ENCODE measurements around the gene SOCS1. TPM values are rescaled to one million over a fixed set of nuclear protein-coding genes. Genes with fewer than 3 reads are reported as not detected.

Gene SOCS1
- total RNA-seq, 1 donor from 2014 or later = 219 TPM

- peaks cover 21% of the 10 kb centered on the region for H3K4me1 Mint-ChIP-seq (ENCODE audit: low read depth)
- intact Hi-C loops (cut with micrococcal nuclease) = no loop called here
- no peak overlapping the region for H3K4me3 Mint-ChIP-seq (ENCODE audit: low read depth)
- H3K9me3 Mint-ChIP-seq = peaks cover 29% of the 10 kb centered on the region
- no peaks in the 10 kb centered on the region for H3K27me3 Mint-ChIP-seq (ENCODE audit: low read depth)
- no peak overlapping the region for H3K27ac Mint-ChIP-seq
- no peak for DNase-seq (ENCODE audit: low spot score)
- peaks cover 23% of the 10 kb centered on the region for H3K36me3 Mint-ChIP-seq (ENCODE audit: low read depth)
Observed at GRCh38 chr16:11215935-11216556, 40.0 kb downstream of the SOCS1 start.

DNA sequence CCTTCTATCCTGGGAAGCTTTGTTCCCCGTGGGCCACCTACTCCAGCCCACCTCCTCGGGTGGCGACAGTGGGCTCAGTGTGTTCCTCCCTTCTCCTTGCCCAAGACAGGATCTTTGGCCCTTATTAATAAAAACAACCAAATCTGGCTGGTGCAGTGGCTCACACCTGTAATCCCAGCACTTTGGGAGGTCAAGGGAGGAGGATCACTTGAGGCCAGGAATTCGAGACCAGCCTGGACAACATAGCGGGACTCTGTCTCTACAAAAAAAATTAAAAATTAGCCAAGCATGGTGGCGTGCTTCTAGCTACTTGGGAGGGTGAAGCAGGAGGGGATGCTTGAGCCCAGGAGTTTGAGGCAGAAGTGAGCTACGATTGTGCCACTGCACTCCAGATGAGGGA is 42.2 kb downstream of the SOCS1 start:
- intact Hi-C loops (cut with micrococcal nuclease) = no loop called here
- no peak overlapping the region for H3K27ac Mint-ChIP-seq
- no peaks in the 10 kb centered on the region for H3K27me3 Mint-ChIP-seq (ENCODE audit: low read depth)
- H3K4me1 Mint-ChIP-seq (ENCODE audit: low read depth) = peaks cover 13% of the 10 kb centered on the region
- DNase-seq (ENCODE audit: low spot score) = no peak
- peaks cover 26% of the 10 kb centered on the region for H3K9me3 Mint-ChIP-seq
- no peak overlapping the region for H3K4me3 Mint-ChIP-seq (ENCODE audit: low read depth)
- H3K36me3 Mint-ChIP-seq (ENCODE audit: low read depth) = peaks cover 23% of the 10 kb centered on the region

GRCh38 chr16:11213373-11213772 is 42.6 kb downstream of the SOCS1 start:
- H3K4me3 Mint-ChIP-seq (ENCODE audit: low read depth) = no peak overlapping the region
- DNase-seq (ENCODE audit: low spot score) = no peak
- H3K36me3 Mint-ChIP-seq (ENCODE audit: low read depth) = peaks cover 19% of the 10 kb centered on the region
- no peaks in the 10 kb centered on the region for H3K27me3 Mint-ChIP-seq (ENCODE audit: low read depth)
- H3K4me1 Mint-ChIP-seq (ENCODE audit: low read depth) = peaks cover 9% of the 10 kb centered on the region
- H3K9me3 Mint-ChIP-seq = peaks cover 22% of the 10 kb centered on the region
- H3K27ac Mint-ChIP-seq = no peak overlapping the region
- intact Hi-C loops (cut with micrococcal nuclease) = no loop called here

GRCh38 chr16:11212798-11213196 is 43.2 kb downstream of the SOCS1 start:
- Mint-ChIP-seq H3K9me3 (peaks cover 24% of the 10 kb centered on the region), H3K4me1 (ENCODE audit: low read depth) (peaks cover 8% of the 10 kb centered on the region), H3K27me3 (ENCODE audit: low read depth) (no peaks in the 10 kb centered on the region), H3K27ac (no peak overlapping the region), H3K36me3 (ENCODE audit: low read depth) (peaks cover 14% of the 10 kb centered on the region), H3K4me3 (ENCODE audit: low read depth) (no peak overlapping the region)
- intact Hi-C loops (cut with micrococcal nuclease) = no loop called here
- DNase-seq (ENCODE audit: low spot score) = no peak

GRCh38 chr16:11211977-11212797 is 43.8 kb downstream of the SOCS1 start:
- H3K36me3 Mint-ChIP-seq (ENCODE audit: low read depth) = peaks cover 9% of the 10 kb centered on the region
- H3K4me1 Mint-ChIP-seq (ENCODE audit: low read depth) = peaks cover 7% of the 10 kb centered on the region
- H3K27ac Mint-ChIP-seq = no peak overlapping the region
- intact Hi-C loops (cut with micrococcal nuclease) = no loop called here
- H3K4me3 Mint-ChIP-seq (ENCODE audit: low read depth) = no peak overlapping the region
- no peak for DNase-seq (ENCODE audit: low spot score)
- H3K27me3 Mint-ChIP-seq (ENCODE audit: low read depth) = no peaks in the 10 kb centered on the region
- peaks cover 18% of the 10 kb centered on the region for H3K9me3 Mint-ChIP-seq

DNA sequence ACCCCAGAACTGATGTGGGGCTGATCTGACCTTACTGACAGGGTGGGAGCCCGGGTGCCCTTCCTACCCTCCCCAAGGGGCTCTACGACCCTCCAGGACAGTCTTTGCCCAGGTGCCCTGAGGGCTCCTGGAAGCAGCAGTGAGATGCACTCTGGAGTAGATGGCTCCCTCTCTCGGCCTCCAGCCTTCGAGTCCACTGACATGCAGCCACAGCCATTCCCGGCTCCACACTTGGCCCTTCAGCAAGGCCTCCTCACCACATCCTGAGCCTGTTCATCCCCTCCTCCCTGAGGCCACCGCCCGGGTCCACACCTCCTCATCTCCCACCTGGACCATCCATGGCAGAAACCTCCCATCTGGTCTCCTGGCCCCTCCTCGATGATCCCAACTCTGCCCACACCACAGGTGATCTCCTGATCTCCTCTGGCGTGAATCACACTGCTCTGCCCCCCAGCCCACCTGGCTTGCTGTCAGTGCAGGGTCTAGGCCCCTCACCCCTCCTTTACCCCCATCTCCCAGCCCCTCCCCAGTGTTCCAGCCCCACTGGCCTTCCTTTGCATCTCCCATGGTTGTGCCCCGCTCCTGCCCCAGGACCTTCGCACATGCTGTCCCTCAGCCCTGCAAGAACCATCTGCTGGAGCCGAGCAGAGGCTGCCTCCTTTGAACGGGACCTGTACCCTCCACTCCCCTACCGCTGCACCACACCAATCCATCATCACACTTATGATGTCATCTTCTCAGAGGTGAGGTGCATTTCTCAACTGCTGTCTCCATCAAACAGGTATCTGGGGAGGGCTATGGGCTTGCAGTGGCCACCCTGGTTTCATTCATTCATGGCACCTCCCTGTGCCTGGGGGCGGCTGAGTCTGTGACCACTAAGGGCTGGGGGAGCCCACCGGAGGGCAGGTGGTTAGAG is 44.7 kb downstream of the SOCS1 start:
- no peak overlapping the region for H3K27ac Mint-ChIP-seq
- peaks cover 14% of the 10 kb centered on the region for H3K9me3 Mint-ChIP-seq
- intact Hi-C loops (cut with micrococcal nuclease) = no loop called here
- peaks cover 8% of the 10 kb centered on the region for H3K36me3 Mint-ChIP-seq (ENCODE audit: low read depth)
- DNase-seq (ENCODE audit: low spot score) = no peak
- no peak overlapping the region for H3K4me3 Mint-ChIP-seq (ENCODE audit: low read depth)
- H3K4me1 Mint-ChIP-seq (ENCODE audit: low read depth) = peaks cover 16% of the 10 kb centered on the region
- H3K27me3 Mint-ChIP-seq (ENCODE audit: low read depth) = no peaks in the 10 kb centered on the region

DNA sequence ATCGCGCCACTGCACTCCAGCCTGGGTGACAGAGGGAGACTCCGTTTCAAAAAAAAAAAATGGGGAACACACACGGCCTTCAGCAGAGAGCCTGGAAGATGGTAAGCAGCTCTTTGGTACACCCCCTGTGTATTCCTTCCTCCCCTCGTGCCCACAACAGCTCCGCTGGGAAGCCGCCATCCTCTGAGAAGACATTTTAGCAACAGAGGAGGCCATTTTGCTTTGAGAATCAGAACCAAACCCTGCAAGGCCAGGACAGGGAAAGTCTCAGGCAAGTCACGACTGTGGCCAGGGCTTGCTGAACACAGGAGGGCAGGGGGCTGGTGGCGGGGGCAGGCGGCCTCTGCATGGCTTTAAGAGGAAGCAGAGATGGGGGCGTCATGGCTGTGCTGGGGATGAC is 45.7 kb downstream of the SOCS1 start:
- H3K27ac Mint-ChIP-seq = no peak overlapping the region
- no peak overlapping the region for H3K4me3 Mint-ChIP-seq (ENCODE audit: low read depth)
- no peak for DNase-seq (ENCODE audit: low spot score)
- H3K27me3 Mint-ChIP-seq (ENCODE audit: low read depth) = no peaks in the 10 kb centered on the region
- intact Hi-C loops (cut with micrococcal nuclease) = no loop called here
- no peaks in the 10 kb centered on the region for H3K36me3 Mint-ChIP-seq (ENCODE audit: low read depth)
- peaks cover 6% of the 10 kb centered on the region for H3K9me3 Mint-ChIP-seq
- H3K4me1 Mint-ChIP-seq (ENCODE audit: low read depth) = peaks cover 24% of the 10 kb centered on the region

DNA sequence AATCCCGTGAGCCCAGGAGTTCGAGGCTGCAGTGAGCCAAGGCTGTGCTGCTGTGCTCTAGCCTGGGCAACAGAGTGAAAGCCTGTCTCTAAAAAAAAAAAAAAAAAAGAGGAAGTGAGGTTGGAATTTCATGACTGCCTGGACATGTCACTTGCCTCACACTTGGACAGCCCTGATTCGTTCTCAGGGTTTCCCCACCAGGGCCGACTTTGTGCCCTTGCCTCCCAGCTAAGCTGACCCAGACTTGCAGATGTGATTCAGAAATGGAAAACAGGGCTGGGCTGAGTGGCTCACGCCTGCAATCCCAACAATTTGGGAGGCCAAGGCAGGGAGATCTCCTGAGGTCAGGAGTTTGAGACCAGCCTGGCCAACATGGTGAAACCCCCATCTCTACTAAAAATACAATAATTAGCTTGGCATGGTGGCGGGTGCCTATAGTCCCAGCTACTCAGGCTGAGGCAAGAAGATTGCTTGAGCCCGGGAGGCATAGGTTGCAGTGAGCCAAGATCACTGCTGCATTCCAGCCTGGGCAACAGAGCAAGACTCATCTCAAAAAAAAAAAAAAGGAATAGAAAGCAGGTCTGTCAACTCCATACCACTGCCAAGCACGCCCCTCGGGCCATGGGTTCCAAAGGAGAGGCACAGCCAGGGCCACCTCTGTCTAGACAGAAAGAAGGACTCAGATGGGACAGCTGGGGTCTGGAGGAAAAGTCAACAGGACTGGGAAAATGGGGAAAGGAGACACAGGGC is 46.9 kb downstream of the SOCS1 start:
- H3K27me3 Mint-ChIP-seq (ENCODE audit: low read depth) = no peaks in the 10 kb centered on the region
- H3K36me3 Mint-ChIP-seq (ENCODE audit: low read depth) = no peaks in the 10 kb centered on the region
- intact Hi-C loops (cut with micrococcal nuclease) = no loop called here
- peaks cover 6% of the 10 kb centered on the region for H3K9me3 Mint-ChIP-seq
- peaks cover 33% of the 10 kb centered on the region for H3K4me1 Mint-ChIP-seq (ENCODE audit: low read depth)
- DNase-seq (ENCODE audit: low spot score) = no peak
- H3K27ac Mint-ChIP-seq = no peak overlapping the region
- H3K4me3 Mint-ChIP-seq (ENCODE audit: low read depth) = no peak overlapping the region

DNA sequence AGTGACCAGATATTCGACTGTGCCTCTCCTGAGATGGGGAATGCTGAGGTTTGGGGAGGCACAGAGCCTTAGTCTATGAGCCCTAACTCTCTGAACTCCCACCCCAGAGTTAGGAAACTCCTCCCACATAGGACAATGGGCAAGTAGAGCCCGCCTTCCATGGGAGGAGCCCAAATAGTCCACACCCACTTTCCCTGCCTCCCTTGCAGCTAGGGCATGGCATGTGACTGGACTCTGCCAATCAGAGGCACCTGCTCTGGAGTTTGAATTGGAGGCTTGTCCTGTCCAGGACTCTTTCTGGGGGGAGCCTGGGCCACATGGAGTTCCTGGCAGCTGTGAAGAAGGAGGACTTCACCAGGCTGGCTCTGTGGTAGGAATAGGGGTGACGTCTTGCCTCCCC is 48.4 kb downstream of the SOCS1 start:
- no peak for DNase-seq (ENCODE audit: low spot score)
- Mint-ChIP-seq H3K9me3 (peaks cover 6% of the 10 kb centered on the region), H3K4me1 (ENCODE audit: low read depth) (peaks cover 38% of the 10 kb centered on the region), H3K4me3 (ENCODE audit: low read depth) (no peak overlapping the region), H3K27ac (no peak overlapping the region), H3K27me3 (ENCODE audit: low read depth) (no peaks in the 10 kb centered on the region), H3K36me3 (ENCODE audit: low read depth) (no peaks in the 10 kb centered on the region)
- intact Hi-C loops (cut with micrococcal nuclease) = no loop called here

DNA sequence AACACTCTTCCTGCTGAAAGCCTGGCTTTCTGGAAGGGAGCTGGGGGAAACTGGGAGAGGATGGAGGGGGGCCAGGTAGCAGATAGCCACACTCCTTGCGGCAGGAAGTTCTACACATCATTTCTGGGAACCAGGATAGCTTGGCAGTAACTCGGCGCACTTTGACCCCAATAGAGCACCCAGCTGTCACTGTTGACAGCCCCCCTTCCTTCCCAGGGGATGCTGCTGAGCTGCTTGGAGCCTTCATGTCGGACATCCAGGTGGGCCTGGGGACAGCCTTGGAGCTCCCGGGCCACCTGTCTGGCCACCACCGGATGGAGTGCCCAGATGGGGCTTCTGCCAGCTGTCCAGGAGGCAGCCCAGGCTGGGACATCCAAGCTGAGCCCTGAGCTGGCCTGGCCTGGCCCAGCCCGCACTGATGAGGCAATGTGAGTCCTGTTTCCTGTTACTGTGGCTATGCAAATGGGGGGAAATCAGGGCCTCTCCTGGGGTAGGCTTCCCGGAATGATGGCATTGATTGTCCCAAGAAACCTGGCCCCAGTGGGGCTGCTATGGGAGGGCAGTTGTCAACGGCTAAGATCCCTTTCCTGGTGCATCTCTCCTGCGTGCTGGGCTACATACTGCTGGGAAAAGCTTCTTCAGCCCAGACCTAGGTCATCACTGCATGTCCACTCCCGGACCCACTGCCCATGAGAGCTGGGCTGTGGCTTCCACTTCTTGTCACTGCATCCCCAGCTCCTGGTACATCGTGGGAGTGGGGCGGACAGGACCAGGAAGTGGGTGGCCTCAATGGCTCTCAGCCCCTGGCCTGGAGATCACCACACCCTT is 50.0 kb downstream of the SOCS1 start:
- peaks cover 49% of the 10 kb centered on the region for H3K4me1 Mint-ChIP-seq (ENCODE audit: low read depth)
- peaks cover 6% of the 10 kb centered on the region for H3K9me3 Mint-ChIP-seq
- no peak for DNase-seq (ENCODE audit: low spot score)
- H3K36me3 Mint-ChIP-seq (ENCODE audit: low read depth) = no peaks in the 10 kb centered on the region
- H3K4me3 Mint-ChIP-seq (ENCODE audit: low read depth) = no peak overlapping the region
- H3K27me3 Mint-ChIP-seq (ENCODE audit: low read depth) = no peaks in the 10 kb centered on the region
- H3K27ac Mint-ChIP-seq = peak overlapping the region; percentile 89
- intact Hi-C loops (cut with micrococcal nuclease) = no loop called here

- Mint-ChIP-seq H3K4me1 (ENCODE audit: low read depth) (peaks cover 49% of the 10 kb centered on the region), H3K36me3 (ENCODE audit: low read depth) (no peaks in the 10 kb centered on the region), H3K4me3 (ENCODE audit: low read depth) (no peak overlapping the region), H3K27ac (peak overlapping the region; percentile 6), H3K9me3 (peaks cover 6% of the 10 kb centered on the region), H3K27me3 (ENCODE audit: low read depth) (no peaks in the 10 kb centered on the region)
- intact Hi-C loops (cut with micrococcal nuclease) = no loop called here
- no peak for DNase-seq (ENCODE audit: low spot score)
Observed at GRCh38 chr16:11205065-11205699, 50.8 kb downstream of the SOCS1 start.

All from activated T-helper 2 cell treated with anti-CD3 and anti-CD28 coated beads, Interferon-gamma antibody, Interleukin-2, Interleukin-4, amounts not matched to agents 10 μg/mL and 5 μg/mL and 100 μg/mL, durations not matched to agents 14 hours and 24 hours and 36 hours (primary cell).